SK-N-SH treated with all-trans-retinoic acid at 6 μM for 48 hours (cell line): ENCODE data around the gene PBRM1.

Source experiments
- ARNTL ChIP-seq: fragments of 450-650 bp; formaldehyde crosslinking; IDR thresholded peaks from 2 replicates; pipeline ENCODE4 v1.5.0; 2020; ENCODE audit warnings: low read depth, mild to moderate bottlenecking, moderate library complexity, borderline replicate concordance
- ESRRG ChIP-seq: fragments of 250-450 bp; sonication (Bioruptor Pico); IDR thresholded peaks from 2 replicates; pipeline ENCODE4 v1.6.1; 2021; ENCODE audit warnings: mild to moderate bottlenecking
- TCF4 ChIP-seq: fragments of 250-450 bp; sonication (Bioruptor Pico); IDR thresholded peaks from 2 replicates; pipeline ENCODE4 v1.8.0; 2021; ENCODE audit warnings: mild to moderate bottlenecking, moderate library complexity, borderline replicate concordance
- ZFP3 ChIP-seq: fragments of 250-450 bp; sonication (Bioruptor Pico); IDR thresholded peaks from 2 replicates; pipeline ENCODE4 v1.5.0; 2020; ENCODE audit warnings: mild to moderate bottlenecking, moderate library complexity
- TF ChIP-seq, protein P1 (sequence below): fragments of 250-450 bp; sonication (Bioruptor Pico); IDR thresholded peaks from 2 replicates; pipeline ENCODE4 v1.8.0; 2020; ENCODE audit warnings: mild to moderate bottlenecking, moderate library complexity, borderline replicate concordance
- TF ChIP-seq, protein P2 (sequence below): fragments of 250-450 bp; sonication (Bioruptor Pico); IDR thresholded peaks from 2 replicates; pipeline ENCODE4 v1.5.1; 2021; ENCODE audit warnings: mild to moderate bottlenecking, moderate library complexity
- TF ChIP-seq, protein P3 (sequence below): fragments of 250-450 bp; sonication (Bioruptor Pico); IDR thresholded peaks from 2 replicates; pipeline ENCODE4 v1.5.1; 2020; ENCODE audit warnings: low read depth, mild to moderate bottlenecking, moderate library complexity

- TF ChIP-seq, protein P1, sequence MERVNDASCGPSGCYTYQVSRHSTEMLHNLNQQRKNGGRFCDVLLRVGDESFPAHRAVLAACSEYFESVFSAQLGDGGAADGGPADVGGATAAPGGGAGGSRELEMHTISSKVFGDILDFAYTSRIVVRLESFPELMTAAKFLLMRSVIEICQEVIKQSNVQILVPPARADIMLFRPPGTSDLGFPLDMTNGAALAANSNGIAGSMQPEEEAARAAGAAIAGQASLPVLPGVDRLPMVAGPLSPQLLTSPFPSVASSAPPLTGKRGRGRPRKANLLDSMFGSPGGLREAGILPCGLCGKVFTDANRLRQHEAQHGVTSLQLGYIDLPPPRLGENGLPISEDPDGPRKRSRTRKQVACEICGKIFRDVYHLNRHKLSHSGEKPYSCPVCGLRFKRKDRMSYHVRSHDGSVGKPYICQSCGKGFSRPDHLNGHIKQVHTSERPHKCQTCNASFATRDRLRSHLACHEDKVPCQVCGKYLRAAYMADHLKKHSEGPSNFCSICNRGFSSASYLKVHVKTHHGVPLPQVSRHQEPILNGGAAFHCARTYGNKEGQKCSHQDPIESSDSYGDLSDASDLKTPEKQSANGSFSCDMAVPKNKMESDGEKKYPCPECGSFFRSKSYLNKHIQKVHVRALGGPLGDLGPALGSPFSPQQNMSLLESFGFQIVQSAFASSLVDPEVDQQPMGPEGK (CRISPR knock-in tag) = no peak
- TF ChIP-seq, protein P2, sequence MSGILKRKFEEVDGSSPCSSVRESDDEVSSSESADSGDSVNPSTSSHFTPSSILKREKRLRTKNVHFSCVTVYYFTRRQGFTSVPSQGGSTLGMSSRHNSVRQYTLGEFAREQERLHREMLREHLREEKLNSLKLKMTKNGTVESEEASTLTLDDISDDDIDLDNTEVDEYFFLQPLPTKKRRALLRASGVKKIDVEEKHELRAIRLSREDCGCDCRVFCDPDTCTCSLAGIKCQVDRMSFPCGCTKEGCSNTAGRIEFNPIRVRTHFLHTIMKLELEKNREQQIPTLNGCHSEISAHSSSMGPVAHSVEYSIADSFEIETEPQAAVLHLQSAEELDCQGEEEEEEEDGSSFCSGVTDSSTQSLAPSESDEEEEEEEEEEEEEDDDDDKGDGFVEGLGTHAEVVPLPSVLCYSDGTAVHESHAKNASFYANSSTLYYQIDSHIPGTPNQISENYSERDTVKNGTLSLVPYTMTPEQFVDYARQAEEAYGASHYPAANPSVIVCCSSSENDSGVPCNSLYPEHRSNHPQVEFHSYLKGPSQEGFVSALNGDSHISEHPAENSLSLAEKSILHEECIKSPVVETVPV (CRISPR knock-in tag) = no peak
- TF ChIP-seq TCF4 (CRISPR knock-in tag) (no peak), ZFP3 (CRISPR knock-in tag) (no peak), ESRRG (CRISPR knock-in tag) (no peak), ARNTL (CRISPR knock-in tag) (no peak)
- TF ChIP-seq, protein P3, sequence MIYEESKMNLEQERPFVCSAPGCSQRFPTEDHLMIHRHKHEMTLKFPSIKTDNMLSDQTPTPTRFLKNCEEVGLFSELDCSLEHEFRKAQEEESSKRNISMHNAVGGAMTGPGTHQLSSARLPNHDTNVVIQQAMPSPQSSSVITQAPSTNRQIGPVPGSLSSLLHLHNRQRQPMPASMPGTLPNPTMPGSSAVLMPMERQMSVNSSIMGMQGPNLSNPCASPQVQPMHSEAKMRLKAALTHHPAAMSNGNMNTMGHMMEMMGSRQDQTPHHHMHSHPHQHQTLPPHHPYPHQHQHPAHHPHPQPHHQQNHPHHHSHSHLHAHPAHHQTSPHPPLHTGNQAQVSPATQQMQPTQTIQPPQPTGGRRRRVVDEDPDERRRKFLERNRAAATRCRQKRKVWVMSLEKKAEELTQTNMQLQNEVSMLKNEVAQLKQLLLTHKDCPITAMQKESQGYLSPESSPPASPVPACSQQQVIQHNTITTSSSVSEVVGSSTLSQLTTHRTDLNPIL (CRISPR knock-in tag) = no peak
Observed at GRCh38 chr3:52707585-52707984, 21.9 kb upstream of the PBRM1 start.
